SJCRH30 (cell line): ENCODE measurements around the gene HLA-DPA1. TPM values are rescaled to one million over a fixed set of nuclear protein-coding genes. Genes with fewer than 3 reads are reported as not detected.
"Not testable (repeated sequence)": the region's sequence is repeated elsewhere in the genome, so short reads cannot be mapped to it uniquely, and the experiment has no call there.

Experiments
- DNase-seq, 2 experiments: peaks; one replicate each; pipeline ENCODE4 v3.0.0-alpha.2; 2015 to 2020
- H3K27ac ChIP-seq: fragments of 250-450 bp; sonication (Bioruptor Pico); 2 replicates; pipeline ENCODE4 v1.5.1; 2020; ENCODE audit warnings: mild to moderate bottlenecking, moderate library complexity
- H3K27me3 ChIP-seq: fragments of 250-450 bp; sonication (Bioruptor Pico); 2 replicates; pipeline ENCODE4 v1.5.1; 2020; ENCODE audit warnings: mild to moderate bottlenecking, moderate library complexity
- H3K36me3 ChIP-seq: fragments of 250-450 bp; sonication (Bioruptor Pico); 2 replicates; pipeline ENCODE4 v1.5.1; 2020; ENCODE audit warnings: mild to moderate bottlenecking, moderate library complexity
- H3K4me1 ChIP-seq: fragments of 250-450 bp; sonication (Bioruptor Pico); 2 replicates; pipeline ENCODE4 v1.5.1; 2020; ENCODE audit warnings: mild to moderate bottlenecking, moderate library complexity
- H3K4me3 ChIP-seq: fragments of 250-450 bp; sonication (Bioruptor Pico); 2 replicates; pipeline ENCODE4 v1.5.1; 2020; ENCODE audit warnings: mild to moderate bottlenecking, moderate library complexity
- H3K9me3 ChIP-seq: fragments of 250-450 bp; sonication (Bioruptor Pico); replicated peaks from 2 replicates; pipeline ENCODE4 v1.5.1; 2020; ENCODE audit warnings: mild to moderate bottlenecking, moderate library complexity
- total RNA-seq: library from RNA; depleted of rRNA; stranded (reverse); fragments of >200 nt; shearing (Covaris generic); gene quantifications from 2 replicates; pipeline ENCODE4 v1.2.3, GENCODE V29; 2014

The HLA-DPA1 gene
- total RNA-seq, 1 experiment from 2014 or later, result not detected

GRCh38 chr6:33078919-33079521, 5.6 kb upstream of the HLA-DPA1 start:
- Histone ChIP-seq H3K4me1 (no peaks in the 10 kb centered on the region), H3K4me3 (no peak overlapping the region), H3K36me3 (no peaks in the 10 kb centered on the region), H3K27ac (no peak overlapping the region), H3K9me3 (no peaks in the 10 kb centered on the region), H3K27me3 (peaks cover 5% of the 10 kb centered on the region; the same call in 1 of the 2 replicates)
- DNase-seq, result no peak

DNA sequence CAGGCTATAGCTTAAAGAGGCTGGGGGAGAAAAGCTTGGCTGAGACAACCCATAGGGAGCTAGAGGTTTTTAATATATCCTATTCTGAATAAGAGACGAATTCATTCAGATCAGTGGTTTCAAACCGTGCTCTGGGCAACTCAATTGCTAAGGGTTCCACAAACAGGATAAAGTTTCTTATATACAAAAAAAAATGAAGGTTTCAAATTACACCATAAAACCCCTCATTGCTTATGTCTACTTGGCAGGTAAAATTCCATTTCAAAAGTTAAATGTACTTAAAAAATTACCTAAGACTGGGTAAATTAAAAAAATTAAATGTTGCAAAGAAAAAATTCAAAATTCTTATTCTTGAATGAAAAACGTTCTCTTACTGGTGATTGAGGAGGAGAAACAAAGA, 5.0 kb upstream of the HLA-DPA1 start:
- H3K27ac ChIP-seq, result no peak overlapping the region
- H3K9me3 ChIP-seq, result no peaks in the 10 kb centered on the region
- H3K36me3 ChIP-seq, result no peaks in the 10 kb centered on the region
- no peak overlapping the region for H3K4me3 ChIP-seq
- DNase-seq, result no peak
- H3K27me3 ChIP-seq, result peaks cover 5% of the 10 kb centered on the region; the same call in 1 of the 2 replicates
- H3K4me1 ChIP-seq, result no peaks in the 10 kb centered on the region

DNA sequence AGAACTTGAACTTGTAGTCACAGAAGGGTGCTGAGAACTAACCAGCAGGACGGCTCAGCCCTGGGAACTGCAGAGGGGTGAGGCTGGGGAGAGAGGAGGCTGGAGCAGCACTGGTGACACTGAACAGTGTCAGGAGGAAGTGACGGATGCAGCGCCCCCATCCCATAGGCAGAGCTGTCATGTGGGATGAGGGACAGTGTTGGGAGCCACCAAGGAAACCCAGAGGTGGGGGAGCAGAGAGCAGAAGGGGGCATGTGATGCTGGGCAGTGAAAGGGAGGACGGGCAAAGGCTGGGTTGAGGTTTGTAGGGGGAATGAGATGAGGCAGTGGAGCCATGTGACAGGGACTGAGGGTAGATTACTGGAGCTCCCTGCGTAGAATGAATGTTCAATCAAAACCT, 4.5 kb upstream of the HLA-DPA1 start:
- H3K36me3 ChIP-seq, result no peaks in the 10 kb centered on the region
- no peaks in the 10 kb centered on the region for H3K9me3 ChIP-seq
- no peak for DNase-seq
- H3K4me3 ChIP-seq, result no peak overlapping the region
- no peaks in the 10 kb centered on the region for H3K4me1 ChIP-seq
- H3K27me3 ChIP-seq, result peaks cover 5% of the 10 kb centered on the region
- H3K27ac ChIP-seq, result no peak overlapping the region

DNA sequence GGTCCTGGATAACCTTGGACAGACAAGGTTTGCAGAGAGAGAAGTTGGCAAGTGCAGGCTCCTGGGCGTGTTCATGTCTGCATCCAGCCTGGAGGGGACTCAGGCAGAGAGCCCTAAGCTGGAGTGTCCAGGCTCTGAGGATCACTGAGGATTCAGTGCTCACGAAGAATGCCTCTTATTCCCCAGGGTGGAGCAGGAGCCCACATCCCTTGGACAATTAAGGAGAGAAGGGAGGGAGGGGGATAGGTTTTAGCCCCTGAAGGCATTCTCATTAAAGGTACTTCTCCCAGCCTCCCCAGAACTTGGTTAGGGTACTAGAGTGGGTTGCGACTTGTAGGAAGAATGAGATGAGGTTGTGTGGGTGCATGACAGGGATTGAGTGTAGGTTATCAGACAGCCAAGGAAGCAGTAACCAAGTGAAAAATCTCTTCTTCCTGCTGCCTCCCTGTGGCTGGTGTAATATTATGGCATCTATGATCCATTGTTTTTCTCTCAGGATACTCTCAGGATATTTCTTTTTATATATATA, 3.0 kb upstream of the HLA-DPA1 start:
- Histone ChIP-seq H3K36me3 (no peaks in the 10 kb centered on the region), H3K9me3 (no peaks in the 10 kb centered on the region), H3K4me3 (no peak overlapping the region), H3K27ac (no peak overlapping the region), H3K27me3 (no peaks in the 10 kb centered on the region; the same call in none of the 2 replicates), H3K4me1 (no peaks in the 10 kb centered on the region)
- DNase-seq, result no peak

DNA sequence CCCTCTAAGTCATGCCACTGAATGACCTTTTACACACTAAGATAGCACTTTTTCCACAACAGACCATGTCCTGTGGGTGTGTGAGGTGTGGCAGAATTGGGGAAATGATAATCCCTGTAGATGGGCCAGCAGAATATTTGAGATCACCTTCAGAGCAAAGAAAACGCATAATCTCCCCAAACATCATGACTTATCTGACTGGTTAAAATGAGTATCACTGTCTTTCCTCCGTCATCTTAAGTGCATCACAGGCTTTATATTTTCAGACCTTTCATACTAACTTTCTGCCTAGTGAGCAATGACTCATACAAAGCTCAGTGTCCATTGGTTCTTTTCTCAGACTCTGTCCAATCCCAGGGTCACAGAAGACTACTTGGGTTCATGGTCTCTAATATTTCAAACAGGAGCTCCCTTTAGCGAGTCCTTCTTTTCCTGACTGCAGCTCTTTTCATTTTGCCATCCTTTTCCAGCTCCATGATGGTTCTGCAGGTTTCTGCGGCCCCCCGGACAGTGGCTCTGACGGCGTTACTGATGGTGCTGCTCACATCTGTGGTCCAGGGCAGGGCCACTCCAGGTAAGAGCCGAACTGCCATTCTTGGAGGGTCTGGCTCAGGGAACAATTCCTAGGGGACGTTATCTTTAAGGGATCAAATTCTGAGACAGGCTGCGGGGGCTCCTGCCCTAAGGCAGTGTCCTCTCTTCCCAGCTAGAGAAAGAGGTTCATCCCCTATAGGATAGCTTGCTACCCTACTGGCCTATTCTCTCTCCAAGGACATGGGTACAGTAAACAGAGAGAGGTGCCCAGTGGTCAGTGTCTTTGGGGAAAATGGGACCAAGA, 2.3 kb upstream of the HLA-DPA1 start, which contains the start of gene HLA-DPB1:
Gene HLA-DPB1, plus strand, starts transcription at position 423 of the 838 bp plus-strand sequence. Its CDS starts 52 bp downstream, at position 475.
- DNase-seq, result peak in 1 of 2 experiments; percentile 48
- no peak within 1 kb of the TSS for H3K4me3 ChIP-seq
- H3K27me3 ChIP-seq, result no peaks in the 10 kb centered on the region; the same call in none of the 2 replicates

GRCh38 chr6:33075208-33075567, 1.7 kb upstream of the HLA-DPA1 start:
- no peak overlapping the region for H3K27ac ChIP-seq
- H3K4me1 ChIP-seq, result no peaks in the 10 kb centered on the region
- no peaks in the 10 kb centered on the region; the same call in none of the 2 replicates for H3K27me3 ChIP-seq
- no peak for DNase-seq
- no peaks in the 10 kb centered on the region for H3K36me3 ChIP-seq
- H3K4me3 ChIP-seq, result no peak overlapping the region
- H3K9me3 ChIP-seq, result no peaks in the 10 kb centered on the region

More for the DNA sequence above, 2.3 kb upstream of the HLA-DPA1 start, which contains the start of gene HLA-DPB1:
- Histone ChIP-seq H3K4me1 (no peaks in the 10 kb centered on the region), H3K27ac (no peak within 1 kb of the TSS), H3K9me3 (no peaks in the 10 kb centered on the region), H3K36me3 (no peaks in the 10 kb centered on the region)

DNA sequence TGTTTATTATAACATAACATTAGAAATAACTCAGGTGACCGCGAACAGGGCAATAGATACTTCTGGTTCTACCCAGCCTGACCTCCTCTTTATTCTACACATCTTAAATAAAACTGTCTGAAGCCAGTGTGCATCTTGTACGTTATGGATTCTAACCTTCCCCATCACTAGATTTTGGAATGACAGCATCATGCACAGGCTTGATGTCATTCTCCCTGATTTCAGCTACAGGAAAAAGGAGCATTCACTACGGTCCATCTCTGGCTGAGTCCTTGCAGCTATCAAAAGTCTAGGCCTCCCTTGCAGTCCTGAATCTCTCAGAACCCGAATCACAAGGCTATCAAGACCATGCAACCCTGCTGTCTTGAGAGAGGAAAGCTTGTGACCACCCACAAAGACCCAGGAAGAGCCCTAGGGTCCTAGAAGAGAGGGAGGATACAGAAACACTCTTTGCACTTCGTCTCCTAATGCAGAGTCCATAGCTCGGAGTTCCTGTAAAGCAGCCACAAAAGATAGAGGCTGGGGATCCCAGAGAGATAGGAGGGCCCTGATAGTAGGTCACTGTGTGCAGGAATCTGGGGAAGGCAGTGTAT, 845 bp downstream of the HLA-DPA1 start:
- Histone ChIP-seq H3K9me3 (no peaks in the 10 kb centered on the region), H3K27me3 (no peaks in the 10 kb centered on the region; the same call in none of the 2 replicates), H3K4me3 (no peak overlapping the region), H3K36me3 (no peaks in the 10 kb centered on the region), H3K4me1 (no peaks in the 10 kb centered on the region), H3K27ac (no peak overlapping the region)
- DNase-seq, result no peak

- no peak for DNase-seq
- Histone ChIP-seq H3K27ac (no peak overlapping the region), H3K36me3 (no peaks in the 10 kb centered on the region), H3K9me3 (no peaks in the 10 kb centered on the region), H3K4me1 (no peaks in the 10 kb centered on the region), H3K27me3 (no peaks in the 10 kb centered on the region; the same call in none of the 2 replicates), H3K4me3 (no peak overlapping the region)
Measured at GRCh38 chr6:33071569-33071968, 1.9 kb downstream of the HLA-DPA1 start.

- no peak overlapping the region for H3K4me3 ChIP-seq
- no peak for DNase-seq
- H3K27me3 ChIP-seq, result no peaks in the 10 kb centered on the region; the same call in none of the 2 replicates
- H3K9me3 ChIP-seq, result no peaks in the 10 kb centered on the region
- no peaks in the 10 kb centered on the region for H3K36me3 ChIP-seq
- no peak overlapping the region for H3K27ac ChIP-seq
- no peaks in the 10 kb centered on the region for H3K4me1 ChIP-seq
Measured at GRCh38 chr6:33070909-33071308, 2.5 kb downstream of the HLA-DPA1 start.

- Histone ChIP-seq H3K4me3 (no peak overlapping the region), H3K27me3 (no peaks in the 10 kb centered on the region; the same call in none of the 2 replicates)
Measured at GRCh38 chr6:33069021-33069738, 4.3 kb downstream of the HLA-DPA1 start.

GRCh38 chr6:33066917-33067521, 6.4 kb downstream of the HLA-DPA1 start:
- Histone ChIP-seq H3K4me3 (no peak overlapping the region), H3K4me1 (peaks cover 2% of the 10 kb centered on the region; the same call in 1 of the 2 replicates), H3K27ac (no peak overlapping the region), H3K9me3 (no peaks in the 10 kb centered on the region), H3K27me3 (no peaks in the 10 kb centered on the region), H3K36me3 (no peaks in the 10 kb centered on the region)
- DNase-seq, result no peak

More at GRCh38 chr6:33069021-33069738, 4.3 kb downstream of the HLA-DPA1 start:
- Histone ChIP-seq H3K27ac (no peak overlapping the region), H3K36me3 (no peaks in the 10 kb centered on the region), H3K9me3 (no peaks in the 10 kb centered on the region), H3K4me1 (no peaks in the 10 kb centered on the region)
- DNase-seq, result no peak

DNA sequence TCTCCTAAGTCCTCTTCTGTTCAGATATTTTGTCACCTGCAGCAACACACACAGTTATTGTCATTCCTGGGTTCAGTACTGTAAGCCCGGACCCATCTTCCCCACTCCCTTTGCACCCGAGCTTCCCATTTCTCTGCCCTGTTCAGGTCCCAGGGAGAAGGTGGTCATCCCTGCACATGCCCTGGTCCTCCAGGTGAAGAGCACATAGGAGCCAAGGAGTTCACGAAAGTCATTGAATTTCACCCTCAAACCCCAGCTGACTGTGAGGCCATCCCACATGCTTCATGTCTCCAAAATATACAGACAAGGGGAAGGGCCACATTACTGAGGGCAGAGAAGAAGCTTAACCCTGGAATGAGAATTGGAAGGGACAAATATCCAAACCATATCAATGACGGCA, 8.1 kb downstream of the HLA-DPA1 start:
- Histone ChIP-seq H3K4me3 (no peak overlapping the region), H3K9me3 (no peaks in the 10 kb centered on the region), H3K36me3 (no peaks in the 10 kb centered on the region), H3K27me3 (no peaks in the 10 kb centered on the region), H3K4me1 (peaks cover 3% of the 10 kb centered on the region; the same call in 1 of the 2 replicates), H3K27ac (no peak overlapping the region)
- DNase-seq, result no peak

DNA sequence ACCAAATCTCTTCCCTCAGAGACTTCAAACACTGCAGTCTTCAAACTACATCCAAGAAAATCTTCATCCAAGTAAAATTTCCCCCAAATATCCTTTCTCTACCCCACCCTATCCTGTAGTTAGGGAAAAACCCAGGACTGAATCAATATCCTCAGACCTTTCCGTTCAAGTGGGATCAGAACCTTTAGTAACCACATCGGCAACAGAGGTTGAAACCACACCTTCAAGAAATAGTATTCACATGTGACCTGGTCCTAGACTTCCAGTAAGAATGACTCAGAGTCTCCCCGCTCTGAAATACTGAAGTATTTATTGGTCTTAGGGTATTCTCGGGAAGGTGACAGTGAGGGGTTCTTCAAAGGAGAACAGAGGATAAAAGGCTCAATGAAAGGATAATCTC, 8.7 kb downstream of the HLA-DPA1 start:
- H3K36me3 ChIP-seq, result no peaks in the 10 kb centered on the region
- no peaks in the 10 kb centered on the region for H3K27me3 ChIP-seq
- H3K27ac ChIP-seq, result no peak overlapping the region
- no peak overlapping the region for H3K4me3 ChIP-seq
- H3K9me3 ChIP-seq, result no peaks in the 10 kb centered on the region
- no peak for DNase-seq
- peaks cover 3% of the 10 kb centered on the region; the same call in 1 of the 2 replicates for H3K4me1 ChIP-seq

DNA sequence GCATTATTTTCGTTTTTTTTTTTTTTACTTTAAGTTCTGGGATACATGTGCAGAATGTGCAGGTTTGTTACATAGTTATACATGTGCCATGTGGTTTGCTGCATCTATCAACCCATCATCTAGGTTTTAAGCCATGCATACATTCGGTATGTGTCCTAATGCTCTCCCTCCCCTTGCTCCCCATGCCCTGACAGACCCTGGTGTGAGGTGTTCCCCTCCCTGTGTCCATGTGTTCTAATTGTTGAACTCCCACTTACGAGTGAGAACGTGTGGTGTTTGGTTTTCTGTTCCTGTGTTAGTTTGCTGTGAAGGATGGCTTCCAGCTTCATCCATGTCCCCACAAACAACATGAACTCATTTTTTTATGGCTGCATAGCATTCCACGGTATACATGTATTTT, 10.0 kb downstream of the HLA-DPA1 start:
- not testable (repeated sequence) for H3K27me3 ChIP-seq, H3K4me1 ChIP-seq, DNase-seq, H3K9me3 ChIP-seq, H3K27ac ChIP-seq, H3K36me3 ChIP-seq, H3K4me3 ChIP-seq
